NCI-H345 treated with DMSO at 0.1 percent for 48 hours (cell line): Measurements from ENCODE around the gene GLRX3.
A peak's percentile ranks its signal among the peaks of the same experiment; 100 is the strongest.

ENCODE experiments used
- DNase-seq: peaks from one replicate; lab custom pipeline; 2025; ENCODE audit not compliant: unreplicated experiment; lab: John Stamatoyannopoulos, UW

The GLRX3 gene

DNA sequence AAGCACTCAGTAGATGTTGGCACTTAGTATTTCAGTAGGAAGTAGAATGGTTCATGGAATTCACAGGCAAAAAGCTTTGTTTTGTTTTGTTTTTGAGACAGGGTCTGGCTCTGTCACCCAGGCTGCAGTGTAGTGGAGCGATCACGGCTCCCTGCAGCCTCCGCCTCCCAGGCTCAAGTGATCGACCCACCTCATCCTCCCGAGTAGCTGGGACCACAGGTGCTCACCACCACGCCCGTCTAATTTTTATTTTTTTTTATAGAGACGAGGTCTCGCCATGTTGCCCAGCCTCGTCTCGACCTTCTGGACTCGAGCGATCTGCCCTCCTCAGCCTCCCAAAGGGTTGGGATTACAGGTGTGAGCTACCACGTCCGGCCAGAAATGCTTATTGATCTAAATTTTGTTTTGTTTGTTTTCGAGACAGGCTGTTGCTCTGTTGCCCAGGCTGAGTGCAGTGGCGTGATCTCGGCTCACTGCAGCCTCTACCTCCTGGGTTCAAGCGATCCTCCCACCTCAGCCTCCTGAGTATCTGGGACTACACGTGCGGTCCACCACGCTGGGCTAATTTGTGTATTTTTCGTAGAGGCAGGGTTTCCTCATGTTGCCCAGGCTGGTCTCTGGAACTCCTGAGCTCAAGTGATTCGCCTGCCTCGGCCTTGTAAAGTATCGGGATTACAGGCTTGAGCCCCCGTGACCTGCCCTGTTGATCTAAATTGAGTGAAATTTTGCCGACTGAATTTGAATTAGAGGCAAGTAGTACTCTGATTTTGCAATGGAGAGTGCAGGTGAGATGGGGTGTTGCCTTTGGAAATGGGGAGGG lies 1.7 kb downstream of the GLRX3 start:
- no peak for DNase-seq

DNA sequence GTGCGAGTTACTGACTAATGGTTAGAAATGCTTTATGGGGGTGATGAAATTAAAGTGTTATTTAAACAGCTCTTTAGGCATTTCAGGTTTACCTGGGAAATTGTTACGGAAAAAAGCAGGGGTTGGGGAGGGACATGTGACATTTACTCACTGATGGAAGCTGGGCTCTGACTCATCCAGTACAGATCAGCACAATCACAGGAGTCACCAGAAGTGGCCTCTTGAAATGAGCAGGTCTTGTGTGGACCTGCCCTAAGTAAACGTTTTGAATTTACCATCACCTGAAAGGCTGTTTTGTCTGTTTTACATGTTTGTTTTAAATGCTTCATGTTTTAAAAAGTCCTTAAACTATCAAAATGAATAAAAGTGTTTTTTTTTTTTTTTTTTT lies 2.3 kb downstream of the GLRX3 start:
- DNase-seq = peak; percentile 79

DNA sequence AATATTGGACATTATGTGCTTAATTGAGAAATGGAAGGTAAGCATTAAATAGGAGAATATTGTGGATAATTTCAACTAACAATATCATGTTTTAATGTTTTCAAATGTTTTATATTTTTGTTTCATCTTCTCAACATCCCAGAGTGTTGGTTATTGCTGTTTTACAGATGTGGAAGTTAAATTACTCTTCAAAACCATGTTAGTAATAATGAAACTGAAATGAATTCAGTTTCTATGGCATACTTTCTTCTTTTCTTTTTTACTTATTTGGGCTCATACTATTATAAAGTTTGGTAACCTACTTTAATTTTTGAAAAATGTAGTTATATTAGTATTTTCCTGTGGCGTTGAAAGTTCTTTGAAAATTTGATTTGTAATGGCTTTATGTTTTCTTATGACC lies 4.2 kb downstream of the GLRX3 start:
- DNase-seq = no peak

DNA sequence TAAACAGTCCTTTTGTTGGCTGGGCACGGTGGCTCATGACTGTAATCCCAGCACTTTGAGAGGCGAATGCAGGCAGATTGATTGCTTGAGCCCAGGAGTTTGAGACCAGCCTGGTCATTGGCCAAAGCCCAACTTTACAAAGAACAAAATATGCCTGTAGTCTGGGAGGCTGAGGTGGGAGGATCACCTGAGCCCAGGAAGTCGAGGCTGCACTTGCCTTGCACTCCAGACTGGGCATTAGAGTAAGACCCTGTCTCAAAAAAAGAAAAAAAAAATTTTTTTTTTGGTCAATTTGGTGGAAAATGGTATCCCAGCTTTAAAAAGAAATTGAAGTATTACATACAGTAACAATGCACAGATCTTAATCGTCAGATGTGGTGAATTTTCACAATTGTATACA lies 4.8 kb downstream of the GLRX3 start:
- DNase-seq = no peak

DNA sequence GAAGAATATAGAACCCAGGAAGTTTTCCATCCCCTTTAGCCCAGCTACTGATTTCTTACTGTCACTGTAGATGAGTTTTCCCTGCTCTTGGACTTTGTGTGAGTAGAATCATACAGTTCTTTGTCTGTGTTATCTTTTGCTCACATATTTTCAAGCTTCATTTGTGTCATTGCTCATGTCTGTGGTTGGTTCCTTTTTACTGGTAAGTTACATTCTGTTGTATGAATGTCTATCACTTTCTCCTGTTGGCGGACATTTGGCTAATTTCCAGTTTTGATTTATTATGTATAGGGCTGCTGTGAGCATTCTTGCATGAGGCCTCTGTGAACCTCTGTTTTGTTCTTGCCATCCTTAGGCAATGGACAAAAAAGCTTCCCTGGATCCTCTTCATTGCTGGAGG lies 5.3 kb downstream of the GLRX3 start:
- DNase-seq = no peak

DNA sequence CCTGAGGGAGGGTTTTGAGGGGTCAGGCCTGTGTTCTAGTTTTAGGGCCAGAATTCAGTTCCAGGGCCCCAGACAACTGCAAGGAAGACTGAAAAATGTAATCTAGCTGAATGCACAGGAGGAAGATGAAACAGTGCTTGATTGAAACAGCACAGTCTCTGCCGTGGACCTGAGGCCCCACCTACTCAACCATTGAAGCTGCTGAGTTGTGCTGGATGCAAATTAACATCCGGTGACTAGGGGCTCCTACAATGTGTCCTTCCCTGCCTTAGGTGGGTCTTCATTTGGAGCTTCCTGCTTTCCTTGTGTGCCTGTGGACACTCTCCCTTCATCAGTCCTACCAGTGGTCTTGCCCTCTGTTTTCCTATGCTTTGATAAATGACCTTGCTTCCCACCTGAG lies 5.7 kb downstream of the GLRX3 start:
- no peak for DNase-seq

DNA sequence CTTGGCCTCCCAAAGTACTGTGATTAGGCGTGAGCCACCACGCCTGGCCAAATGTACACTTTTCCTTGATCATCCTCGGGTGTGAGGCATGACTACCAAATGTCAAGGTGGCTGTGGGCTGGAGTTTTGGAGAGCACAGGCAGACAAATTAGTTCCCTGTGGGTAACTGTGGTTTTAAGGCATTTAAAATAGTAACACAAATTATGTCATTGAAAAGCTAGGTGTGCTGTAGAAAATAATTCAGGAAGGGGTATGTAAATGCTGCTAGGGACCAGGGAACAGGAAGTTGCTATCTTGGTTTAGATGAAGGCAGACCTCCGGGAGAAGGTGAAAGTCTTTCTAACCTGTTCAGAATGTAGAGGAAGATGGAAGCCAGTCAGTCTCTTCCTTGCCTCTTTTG lies 9.9 kb downstream of the GLRX3 start:
- no peak for DNase-seq

DNA sequence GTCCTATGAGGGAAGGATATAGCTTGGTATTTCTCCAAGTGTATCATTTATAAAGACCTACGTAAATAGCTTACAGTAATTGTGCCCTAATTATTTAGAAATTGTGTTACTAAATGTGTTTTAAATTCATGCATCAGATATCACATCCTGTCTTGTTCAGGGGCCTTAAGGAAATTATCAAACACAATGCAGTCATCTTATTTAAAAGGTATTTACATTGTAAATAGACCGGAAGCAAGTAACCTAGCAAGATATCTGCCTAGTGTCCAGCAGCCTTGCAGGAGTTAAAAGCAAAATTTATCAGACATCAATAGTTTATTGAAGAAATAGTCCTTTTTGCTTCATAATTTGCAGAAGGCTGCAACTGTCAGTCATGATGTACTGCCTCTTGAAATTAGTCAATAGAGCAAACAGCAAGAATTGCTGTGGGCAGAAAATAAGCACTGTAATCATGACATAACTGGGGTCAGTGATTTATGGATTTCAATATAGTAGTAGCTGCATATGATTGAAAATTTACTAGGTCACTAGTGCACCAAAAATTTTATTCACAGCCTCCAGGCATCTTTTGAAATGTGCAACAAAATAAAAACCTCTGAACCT lies 23.1 kb downstream of the GLRX3 start:
- DNase-seq = no peak

DNA sequence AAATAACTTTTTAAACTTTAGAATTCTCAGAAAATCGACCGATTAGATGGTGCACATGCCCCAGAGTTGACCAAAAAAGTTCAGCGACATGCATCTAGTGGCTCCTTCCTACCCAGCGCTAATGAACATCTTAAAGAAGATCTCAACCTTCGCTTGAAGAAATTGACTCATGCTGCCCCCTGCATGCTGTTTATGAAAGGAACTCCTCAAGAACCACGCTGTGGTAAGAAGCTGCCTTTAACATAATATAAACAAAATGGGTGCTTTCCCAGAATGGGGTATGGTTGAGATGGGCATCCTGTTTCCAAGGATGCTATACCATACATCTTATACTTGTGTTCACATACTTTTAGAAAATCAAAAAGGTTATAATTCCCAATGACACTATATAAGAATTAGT lies 24.6 kb downstream of the GLRX3 start:
- DNase-seq = no peak

DNA sequence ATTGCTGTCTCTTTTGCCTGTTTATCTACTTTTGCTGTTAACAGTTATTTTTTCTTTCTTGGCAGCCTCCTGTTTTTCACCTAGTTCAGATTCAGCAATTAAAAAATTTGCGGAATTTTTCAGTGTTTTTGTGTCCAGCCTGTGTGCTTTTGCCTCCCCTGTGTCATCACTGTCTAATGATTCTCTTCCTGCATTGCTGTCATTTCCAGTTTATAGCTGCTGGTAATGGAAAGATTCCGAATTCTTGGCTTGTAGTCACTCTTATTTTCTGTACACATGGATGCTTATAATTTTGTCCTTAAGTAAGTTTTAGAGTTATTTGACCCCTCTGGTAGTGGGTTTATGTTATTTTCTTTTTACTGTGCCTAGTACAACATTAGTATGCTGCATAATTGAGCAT lies 25.1 kb downstream of the GLRX3 start:
- no peak for DNase-seq

DNA sequence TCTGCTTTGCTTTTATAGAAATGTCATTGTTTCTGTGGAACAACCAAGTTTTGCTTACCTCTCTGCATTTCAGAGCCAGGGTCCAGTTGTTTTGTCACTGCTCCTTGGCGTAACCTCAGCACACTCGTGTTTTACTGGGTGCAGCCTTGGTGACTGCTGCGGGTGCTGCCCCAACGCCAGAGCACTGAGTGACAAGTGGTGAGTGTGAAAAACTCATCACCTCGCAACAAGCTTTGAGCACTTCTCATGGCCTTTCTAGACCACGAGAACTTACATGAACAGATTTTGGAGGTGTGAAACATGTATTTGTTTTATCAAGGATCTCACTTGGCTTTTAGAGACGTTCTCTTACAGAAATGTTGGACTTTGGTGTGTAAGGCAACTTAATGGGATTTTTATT lies 31.0 kb downstream of the GLRX3 start:
- DNase-seq = no peak

DNA sequence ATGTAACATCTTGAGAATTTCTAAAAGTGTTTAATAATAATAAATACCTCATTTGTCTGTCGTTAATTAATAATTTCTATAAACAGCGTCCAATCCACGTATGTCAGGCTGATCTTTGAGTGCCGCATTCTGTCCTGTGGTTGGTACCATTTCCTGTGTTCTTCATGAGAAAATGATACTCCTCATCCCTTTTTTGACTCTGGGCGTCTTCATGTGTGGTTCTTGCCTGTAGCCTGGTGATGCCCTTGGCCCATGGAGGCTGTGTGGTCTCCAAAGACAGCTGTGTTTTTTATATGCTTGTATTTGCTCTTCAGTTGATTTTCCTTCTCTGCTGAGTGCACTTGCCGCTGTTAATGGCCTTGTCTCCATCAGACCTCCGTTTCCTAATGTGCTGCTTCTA lies 31.5 kb downstream of the GLRX3 start:
- DNase-seq = no peak

DNA sequence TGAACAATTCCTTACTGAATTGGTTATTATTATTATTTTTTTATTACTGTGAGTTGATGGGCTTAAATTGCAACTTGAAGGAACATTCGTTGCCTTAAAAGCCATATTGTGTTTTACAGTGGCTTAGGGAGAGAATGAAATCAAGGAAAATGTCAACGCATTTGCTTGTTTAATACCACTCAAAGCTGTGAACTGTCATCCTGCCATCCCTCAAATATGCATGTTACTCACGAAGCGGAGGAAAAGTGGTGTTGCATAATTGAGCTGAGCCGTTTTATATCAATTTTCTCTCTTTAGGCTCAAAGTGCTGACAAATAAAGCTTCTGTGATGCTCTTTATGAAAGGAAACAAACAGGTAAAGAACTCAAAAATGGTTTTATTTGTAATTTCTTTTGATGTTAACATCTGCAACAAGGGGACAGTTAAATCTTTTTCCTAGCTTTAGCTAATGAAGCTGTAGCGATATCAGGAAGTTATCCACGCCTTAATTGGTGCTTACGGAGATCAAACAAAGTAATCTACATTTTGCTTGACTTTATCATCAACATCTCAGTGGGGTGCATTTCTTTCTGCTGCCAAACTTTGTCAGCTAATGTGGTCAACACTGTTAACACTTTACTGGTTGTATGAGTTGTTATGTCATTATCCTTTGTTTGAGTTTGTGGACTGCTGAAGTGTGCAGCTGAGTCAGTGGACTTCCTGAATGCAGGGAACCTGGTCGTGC lies 33.1 kb downstream of the GLRX3 start:
- no peak for DNase-seq

DNA sequence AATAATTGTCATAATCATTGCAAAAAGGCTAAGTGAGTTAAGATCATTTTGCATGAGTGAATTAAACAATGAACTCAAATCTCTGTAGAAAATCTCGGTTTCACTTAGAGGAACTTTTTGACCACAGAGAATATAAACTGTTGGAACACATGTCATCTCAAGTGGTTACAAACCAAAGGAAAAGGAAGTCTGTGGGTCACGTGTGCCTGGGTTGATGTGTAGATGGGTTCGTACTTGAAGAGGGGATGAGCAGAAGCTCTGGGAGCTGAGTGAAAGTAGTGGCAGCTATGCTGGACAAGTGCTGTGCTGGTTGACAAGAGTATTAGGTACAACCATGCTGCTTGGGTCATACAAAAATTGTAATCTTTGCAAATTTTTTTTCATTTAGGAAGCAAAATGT lies 35.0 kb downstream of the GLRX3 start:
- DNase-seq = no peak

DNA sequence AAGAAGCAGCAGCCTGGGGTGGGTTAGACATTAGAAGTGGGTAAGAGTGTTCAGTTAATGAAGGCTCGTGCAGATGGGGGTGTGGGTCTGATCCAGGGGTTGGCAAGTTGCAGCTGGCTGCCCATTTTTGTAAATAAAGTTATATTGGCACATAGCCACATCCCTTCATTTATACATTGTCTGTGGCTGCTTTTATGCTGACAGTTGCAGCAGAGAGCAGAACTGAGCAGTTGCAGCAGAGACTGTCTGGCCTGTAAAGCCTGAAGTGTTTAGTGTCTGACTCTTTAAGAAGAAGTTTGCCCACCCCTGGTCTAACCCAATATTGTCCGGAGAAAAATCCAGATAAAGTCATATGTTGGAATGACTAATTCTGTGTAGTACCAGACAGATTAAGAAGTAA lies 38.1 kb downstream of the GLRX3 start:
- no peak for DNase-seq

DNA sequence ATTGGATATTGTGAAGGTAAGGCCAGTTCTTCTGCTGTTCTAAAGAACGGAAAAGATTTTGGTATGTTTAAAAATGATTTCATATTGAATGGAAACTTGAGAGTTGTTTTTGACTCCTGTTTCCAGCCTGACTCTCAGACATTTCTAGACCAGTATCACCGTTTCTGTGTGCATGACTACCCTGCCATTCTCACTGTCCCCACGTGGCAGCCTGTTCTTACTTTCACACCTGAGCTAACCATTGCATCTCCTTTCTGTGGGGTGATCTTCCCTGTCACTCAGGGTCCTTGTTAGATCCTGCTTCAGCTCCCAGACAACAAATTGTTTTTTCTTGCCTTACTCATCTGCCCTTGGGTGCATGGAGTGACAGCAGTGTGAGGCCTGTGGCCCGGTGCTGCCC lies 38.9 kb downstream of the GLRX3 start:
- no peak for DNase-seq

DNA sequence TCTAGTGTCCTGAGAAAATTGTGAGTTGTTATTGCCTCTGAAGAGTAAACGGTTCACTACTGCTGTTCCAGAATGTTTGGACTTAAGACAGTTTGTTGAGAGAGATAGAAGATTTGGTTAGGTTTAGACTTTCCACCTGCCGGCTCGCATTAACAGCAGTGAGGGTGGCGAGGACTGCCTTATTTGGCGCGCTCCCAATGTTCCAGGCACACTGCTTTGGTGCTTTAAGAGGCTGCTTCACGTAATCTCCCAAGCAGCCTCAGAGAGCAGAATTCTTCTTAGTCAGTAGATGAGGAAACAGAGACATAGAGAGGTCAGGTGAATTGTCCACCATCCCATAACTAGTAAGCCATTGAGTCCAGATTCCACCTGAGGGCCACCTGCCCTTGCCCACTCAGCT lies 41.1 kb downstream of the GLRX3 start:
- no peak for DNase-seq

DNA sequence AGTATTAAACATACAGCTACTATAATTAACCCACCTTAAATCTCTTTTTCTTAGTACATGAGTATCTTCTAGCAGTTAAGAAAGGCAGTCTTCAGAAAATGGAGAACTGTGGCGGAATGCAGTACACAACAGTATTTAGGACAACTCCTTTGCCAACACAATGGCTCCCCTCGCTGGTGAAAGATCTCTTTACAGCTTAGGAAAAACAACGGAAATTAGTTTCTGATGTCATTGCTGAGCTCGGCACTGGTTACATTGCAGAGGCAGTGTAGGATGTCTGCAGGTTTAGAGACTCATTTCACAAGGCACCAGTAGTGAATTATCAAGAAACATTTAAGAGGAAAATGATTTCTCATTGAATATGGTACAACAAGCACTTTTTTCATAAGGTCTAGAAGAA lies 43.4 kb downstream of the GLRX3 start:
- DNase-seq = no peak

DNA sequence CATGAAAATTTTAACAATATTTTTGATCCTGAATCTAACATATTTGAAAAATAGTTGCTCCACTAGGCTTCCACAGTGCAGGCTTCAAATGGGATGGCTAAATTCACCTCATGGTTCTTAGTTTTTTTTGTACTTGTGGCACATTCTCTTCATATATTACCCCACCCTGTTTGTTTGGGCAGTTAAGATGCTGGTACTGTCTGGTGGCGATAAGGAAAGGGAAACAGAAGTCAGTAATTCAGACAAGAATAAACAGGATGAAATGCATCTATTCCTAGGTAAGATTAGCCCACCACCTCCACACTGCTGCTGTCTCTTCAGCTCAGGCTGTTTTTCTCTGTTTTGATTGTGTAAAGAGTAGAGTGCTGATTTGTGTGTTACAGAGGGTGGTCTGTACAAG lies 44.2 kb downstream of the GLRX3 start:
- DNase-seq = no peak

DNA sequence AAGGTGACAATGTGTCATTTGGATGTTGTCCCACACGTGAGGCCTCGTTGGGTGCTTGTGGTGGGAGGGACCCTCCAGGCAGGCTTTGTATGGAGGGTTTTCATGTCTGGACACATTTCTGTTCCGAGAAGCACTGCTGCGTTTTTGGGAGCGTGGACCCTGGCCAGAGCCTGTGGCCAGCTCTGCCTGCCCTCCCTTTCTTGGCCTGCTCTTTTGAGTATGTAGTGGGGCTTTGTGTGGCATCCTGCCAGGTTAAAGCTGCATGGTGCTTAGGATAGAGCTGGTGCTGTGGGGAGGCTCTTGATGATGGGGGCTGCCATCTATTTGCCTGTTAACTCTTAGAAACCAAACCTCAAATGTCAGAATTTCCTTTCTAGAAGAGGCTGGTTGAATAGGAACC lies 45.7 kb downstream of the GLRX3 start:
- no peak for DNase-seq

DNA sequence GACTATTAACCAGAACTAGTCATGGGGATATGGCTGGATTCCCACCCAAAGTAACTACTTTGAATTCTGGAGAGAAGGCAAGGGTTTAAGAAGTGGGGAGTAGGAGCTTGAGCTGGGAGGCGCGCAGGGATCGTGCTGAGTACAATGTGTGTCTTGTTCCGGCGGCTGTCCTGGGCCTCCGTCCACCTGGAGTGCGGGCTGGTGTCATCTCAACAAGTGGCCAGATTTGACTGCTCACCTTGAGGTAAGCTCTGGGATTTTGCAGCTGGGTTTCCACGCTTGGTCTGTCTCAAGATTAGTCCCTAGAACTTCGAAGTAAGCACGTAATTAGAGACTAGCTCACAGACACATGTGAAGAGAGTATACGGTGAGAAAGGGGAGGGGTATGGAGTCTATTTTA lies 49.4 kb downstream of the GLRX3 start:
- DNase-seq = no peak
